CD4-positive, alpha-beta T cell treated with Interleukin-15 for 1 hour (primary cell): Measurements from ENCODE around the gene TOGARAM2.
"Not testable (repeated sequence)": the region's sequence is repeated elsewhere in the genome, so short reads cannot be mapped to it uniquely, and the experiment has no call there.

Experiments used
- DNase-seq: peaks from one replicate; pipeline ENCODE4 v3.0.0-alpha.2; 2020

Gene TOGARAM2

GRCh38 chr2:29075894-29076705, 95.0 kb downstream of the TOGARAM2 start:
- no peak for DNase-seq

- no peak for DNase-seq
Observed at GRCh38 chr2:29079887-29080286, 98.8 kb downstream of the TOGARAM2 start.

- DNase-seq, result no peak
Observed at GRCh38 chr2:29080886-29081743, 100.0 kb downstream of the TOGARAM2 start.

GRCh38 chr2:29082804-29083495, 101.9 kb downstream of the TOGARAM2 start:
- DNase-seq, result no peak

DNA sequence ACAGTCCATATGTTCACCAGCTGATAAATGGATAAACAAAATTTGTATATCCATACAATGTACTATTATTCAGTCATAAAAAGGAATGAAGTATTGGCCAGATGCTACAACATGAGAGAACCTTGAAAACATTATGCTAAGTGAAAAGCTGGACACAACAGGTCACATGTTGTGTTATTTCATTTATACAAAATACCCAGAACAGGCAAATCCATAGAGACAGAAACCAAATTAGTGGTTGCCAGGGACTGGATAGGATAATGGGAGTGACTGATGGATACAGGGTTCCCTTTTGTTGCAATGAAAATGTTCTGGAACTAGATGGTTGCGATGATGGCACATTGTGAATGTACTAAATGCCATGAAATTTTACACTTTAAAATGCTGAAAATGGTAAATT, 103.5 kb downstream of the TOGARAM2 start:
- no peak for DNase-seq

GRCh38 chr2:29090311-29090710, 109.2 kb downstream of the TOGARAM2 start:
- not testable (repeated sequence) for DNase-seq

DNA sequence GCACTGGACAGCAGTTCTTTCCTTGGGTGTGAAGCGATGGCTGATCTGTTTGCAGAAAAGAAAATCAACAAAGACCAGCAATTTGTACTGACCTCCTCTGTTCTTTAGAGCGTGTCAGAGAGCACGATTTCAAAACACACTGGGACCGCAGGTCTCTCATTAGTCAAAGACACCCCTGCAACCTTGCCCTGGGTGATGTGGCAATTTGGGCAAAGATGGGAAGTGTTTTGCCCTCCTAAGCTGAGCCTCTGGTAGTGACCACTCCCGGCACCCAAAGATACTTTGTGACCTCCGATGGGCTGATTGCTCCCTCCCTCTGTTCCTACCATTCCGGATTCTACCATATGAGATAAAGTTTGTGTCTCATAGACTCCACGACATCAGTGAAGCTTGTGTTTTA, 115.9 kb downstream of the TOGARAM2 start:
- DNase-seq, result no peak

DNA sequence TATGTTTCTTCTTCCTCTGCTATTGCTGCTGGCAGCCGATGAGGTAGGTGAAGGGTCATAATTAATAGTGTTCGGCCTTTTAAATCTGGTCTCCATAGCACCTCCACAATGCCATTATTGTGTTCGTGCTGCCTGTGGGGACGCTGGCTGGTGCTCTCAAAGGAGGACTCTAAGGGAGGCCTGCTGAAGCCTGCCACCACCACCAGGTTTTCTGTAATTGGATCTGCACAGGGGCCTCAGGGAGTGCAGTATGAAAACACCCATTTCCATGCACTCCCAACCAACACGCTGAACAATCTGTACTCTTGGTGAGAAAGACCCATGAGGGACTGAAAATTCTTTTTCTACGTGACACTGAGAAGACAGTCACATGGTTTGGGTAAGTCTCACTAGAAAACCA, 116.5 kb downstream of the TOGARAM2 start:
- DNase-seq, result no peak

GRCh38 chr2:29100564-29100963, 119.5 kb downstream of the TOGARAM2 start:
- no peak for DNase-seq
